GM12892 (cell line): ENCODE results near the gene NUP107.

Experiments used
- POLR2A ChIP-seq: IDR thresholded peaks from 2 replicates; pipeline ENCODE4 v1.6.1; 2011; ENCODE audit warnings: low read depth, low read length, control low read depth
- POLR2AphosphoS5 ChIP-seq: IDR thresholded peaks from 2 replicates; pipeline ENCODE4 v1.6.1; 2011; ENCODE audit warnings: low read depth, low read length, control low read depth
- TAF1 ChIP-seq: IDR thresholded peaks from 2 replicates; pipeline ENCODE4 v1.6.1; 2011; ENCODE audit warnings: low read depth, mild to moderate bottlenecking, control low read depth, low read length, borderline replicate concordance

GRCh38 chr12:68790081-68790951, 103.5 kb downstream of the NUP107 start:
- TF ChIP-seq POLR2AphosphoS5 (no peak), POLR2A (no peak), TAF1 (no peak)
